Measurements from ENCODE around the gene KRT72.

KRT72 gene

DNA sequence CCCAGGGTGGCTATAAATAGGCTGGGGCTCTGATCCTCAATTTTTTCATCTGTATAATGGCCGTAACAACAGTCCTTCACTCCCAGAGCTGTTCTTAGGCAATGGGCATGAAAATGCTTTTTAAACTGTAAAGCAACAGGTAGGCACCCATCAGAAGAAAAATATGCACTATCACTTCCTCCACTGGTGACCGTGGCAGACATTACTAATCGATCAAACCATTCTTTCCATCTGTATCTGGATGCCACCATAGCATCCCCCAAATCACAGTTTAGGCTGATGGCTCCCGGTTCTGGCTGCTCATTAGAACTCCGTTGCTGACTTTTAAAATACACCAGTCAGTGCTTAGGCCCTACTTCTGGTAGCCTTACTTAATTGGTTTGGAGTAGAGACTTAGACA, 59.6 kb downstream of the KRT72 start:
- Histone ChIP-seq H3K27ac (ENCODE audit: low read depth, low read length, poor library complexity, severe bottlenecking) (no peak overlapping the region), H3K9me3 (ENCODE audit: low read length) (no peaks in the 10 kb centered on the region), H3K4me2 (ENCODE audit: low read length) (no peak overlapping the region), H3K27me3 (ENCODE audit: insufficient read depth, low read length) (no peaks in the 10 kb centered on the region), H4K20me1 (ENCODE audit: insufficient read depth, low read length) (no peaks in the 10 kb centered on the region), H3K36me3 (ENCODE audit: insufficient read depth, low read length) (no peaks in the 10 kb centered on the region), H3F3A (ENCODE audit: insufficient read depth, low read length) (no peaks in the 10 kb centered on the region), H3K9me2 (ENCODE audit: low read depth, low read length) (no peaks in the 10 kb centered on the region), H3K9ac (ENCODE audit: low read length) (no peak overlapping the region), H3K4me3 (ENCODE audit: low read depth, low read length, poor library complexity, severe bottlenecking) (no peak overlapping the region), H3K4me1 (ENCODE audit: insufficient read depth, low read length, severe bottlenecking) (no peaks in the 10 kb centered on the region), H3K79me2 (ENCODE audit: insufficient read depth, low read length) (no peaks in the 10 kb centered on the region), H2AFZ (ENCODE audit: low read length) (no peak overlapping the region)
- TF ChIP-seq EZH2 (IDR thresholded peaks at IDR 0.05; ENCODE audit: borderline replicate concordance, low read length) (no peak), CTCF (IDR thresholded peaks at IDR 0.05; ENCODE audit: low read length) (no peak)

DNA sequence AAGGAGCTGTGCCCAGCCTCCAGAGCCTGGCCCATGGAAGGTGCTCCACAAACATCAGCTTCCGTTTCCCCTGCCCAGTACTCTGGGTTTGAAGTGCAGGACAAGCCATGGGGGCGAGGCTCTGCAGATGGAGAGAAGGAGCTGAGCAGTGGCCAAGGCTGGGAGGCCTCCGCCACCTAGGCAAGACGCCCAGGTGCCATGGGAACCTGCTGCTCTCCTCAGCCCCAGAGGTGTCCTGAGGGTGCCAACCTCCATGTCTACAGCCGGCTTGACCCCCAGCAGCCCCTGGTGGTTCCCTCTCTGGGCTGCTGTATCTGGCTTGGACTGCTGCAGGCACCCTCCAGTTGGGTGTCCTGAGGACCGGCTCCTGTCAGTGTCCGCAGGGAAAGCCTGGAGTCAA, 60.7 kb downstream of the KRT72 start:
- Histone ChIP-seq H3F3A (ENCODE audit: insufficient read depth, low read length) (no peaks in the 10 kb centered on the region), H3K4me2 (ENCODE audit: low read length) (no peak overlapping the region), H2AFZ (ENCODE audit: low read length) (no peak overlapping the region), H3K36me3 (ENCODE audit: insufficient read depth, low read length) (no peaks in the 10 kb centered on the region), H3K4me1 (ENCODE audit: insufficient read depth, low read length, severe bottlenecking) (no peaks in the 10 kb centered on the region), H3K9me2 (ENCODE audit: low read depth, low read length) (no peaks in the 10 kb centered on the region), H3K79me2 (ENCODE audit: insufficient read depth, low read length) (no peaks in the 10 kb centered on the region), H3K27me3 (ENCODE audit: insufficient read depth, low read length) (no peaks in the 10 kb centered on the region), H3K9ac (ENCODE audit: low read length) (no peak overlapping the region), H3K27ac (ENCODE audit: low read depth, low read length, poor library complexity, severe bottlenecking) (no peak overlapping the region), H3K9me3 (ENCODE audit: low read length) (no peaks in the 10 kb centered on the region), H3K4me3 (ENCODE audit: low read depth, low read length, poor library complexity, severe bottlenecking) (no peak overlapping the region), H4K20me1 (ENCODE audit: insufficient read depth, low read length) (no peaks in the 10 kb centered on the region)
- TF ChIP-seq CTCF (IDR thresholded peaks at IDR 0.05; ENCODE audit: low read length) (no peak), EZH2 (IDR thresholded peaks at IDR 0.05; ENCODE audit: borderline replicate concordance, low read length) (no peak)

DNA sequence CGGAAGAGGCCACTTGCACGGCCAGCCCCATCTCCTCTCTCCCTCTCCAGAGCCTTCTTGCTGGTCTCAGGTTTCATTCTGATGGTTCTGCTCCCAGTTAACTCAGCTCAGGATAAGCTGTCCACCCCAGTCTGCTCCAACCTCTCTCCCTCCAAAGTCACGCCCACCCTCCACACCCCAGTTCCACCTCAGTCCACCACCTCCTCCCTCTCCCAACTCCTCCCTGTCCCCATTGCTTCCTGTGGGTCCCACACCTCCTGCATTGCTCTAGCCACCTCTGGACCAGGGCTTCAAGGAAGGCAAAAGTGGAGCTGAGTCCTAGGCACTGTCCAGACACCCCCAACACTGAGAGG, 61.5 kb downstream of the KRT72 start:
- Histone ChIP-seq H3K4me3 (ENCODE audit: low read depth, low read length, poor library complexity, severe bottlenecking) (no peak overlapping the region), H3K9me2 (ENCODE audit: low read depth, low read length) (no peaks in the 10 kb centered on the region), H3F3A (ENCODE audit: insufficient read depth, low read length) (no peaks in the 10 kb centered on the region), H3K36me3 (ENCODE audit: insufficient read depth, low read length) (no peaks in the 10 kb centered on the region), H3K4me2 (ENCODE audit: low read length) (no peak overlapping the region), H3K4me1 (ENCODE audit: insufficient read depth, low read length, severe bottlenecking) (no peaks in the 10 kb centered on the region), H2AFZ (ENCODE audit: low read length) (no peak overlapping the region), H3K9ac (ENCODE audit: low read length) (no peak overlapping the region), H3K9me3 (ENCODE audit: low read length) (no peaks in the 10 kb centered on the region), H3K79me2 (ENCODE audit: insufficient read depth, low read length) (no peaks in the 10 kb centered on the region), H3K27me3 (ENCODE audit: insufficient read depth, low read length) (no peaks in the 10 kb centered on the region), H4K20me1 (ENCODE audit: insufficient read depth, low read length) (no peaks in the 10 kb centered on the region), H3K27ac (ENCODE audit: low read depth, low read length, poor library complexity, severe bottlenecking) (no peak overlapping the region)
- TF ChIP-seq EZH2 (IDR thresholded peaks at IDR 0.05; ENCODE audit: borderline replicate concordance, low read length) (no peak), CTCF (IDR thresholded peaks at IDR 0.05; ENCODE audit: low read length) (no peak)
